Measurements from ENCODE around the gene CHST8. TPM values are rescaled to one million over a fixed set of nuclear protein-coding genes. Genes with fewer than 3 reads are reported as not detected.

CHST8 gene
- total RNA-seq, 4 donors from 2014 or later, result 0.39 to 4.4 (median 0.96) TPM

GRCh38 chr19:33800012-33800680, 178.4 kb downstream of the CHST8 start:
- H3K9me3 ChIP-seq, result no peaks in the 10 kb centered on the region
- no peak overlapping the region for H3K4me3 ChIP-seq
- H3K27me3 ChIP-seq, result no peaks in the 10 kb centered on the region
- peaks cover 0 to 31% (median 5%) of the 10 kb centered on the region in 4 donors for H3K4me1 ChIP-seq
- TF ChIP-seq POLR2A (IDR thresholded peaks at IDR 0.05) (no peak), EP300 (IDR thresholded peaks at IDR 0.05) (no peak), CTCF (IDR thresholded peaks at IDR 0.05) (no peak)
- peaks cover 0 to 42% (median 0%) of the 10 kb centered on the region in 3 donors for H3K36me3 ChIP-seq
- WGBS, 2 donors, result 93 to 94% methylated on average over 16 of the region's 16 CpGs
- no peak overlapping the region for H3K27ac ChIP-seq
- DNase-seq (ENCODE audit: low spot score in 2 of 2), result no peak

GRCh38 chr19:33801411-33801810, 179.7 kb downstream of the CHST8 start:
- Histone ChIP-seq H3K27me3 (no peaks in the 10 kb centered on the region), H3K4me3 (no peak overlapping the region), H3K4me1 (peaks cover 0 to 30% (median 5%) of the 10 kb centered on the region in 4 donors), H3K36me3 (peaks cover 0 to 55% (median 0%) of the 10 kb centered on the region in 3 donors), H3K27ac (no peak overlapping the region), H3K9me3 (no peaks in the 10 kb centered on the region)
- WGBS, 2 donors, result 91% methylated on average over 5 of the region's 5 CpGs; no CpG with 5 or more reads in 1 of the 2 donors
- TF ChIP-seq CTCF (IDR thresholded peaks at IDR 0.05) (no peak), POLR2A (IDR thresholded peaks at IDR 0.05) (no peak), EP300 (IDR thresholded peaks at IDR 0.05) (no peak)
- no peak for DNase-seq (ENCODE audit: low spot score in 2 of 2)

- H3K4me1 ChIP-seq, result peaks cover 0 to 29% (median 5%) of the 10 kb centered on the region in 4 donors
Measured at GRCh38 chr19:33802001-33802400, 180.2 kb downstream of the CHST8 start.

GRCh38 chr19:33802801-33803200, 181.0 kb downstream of the CHST8 start:
- H3K27me3 ChIP-seq, result no peaks in the 10 kb centered on the region
- no peak for DNase-seq (ENCODE audit: low spot score in 2 of 2)
- WGBS, 2 donors, result 70 to 92% methylated on average over 1 of the region's 1 CpG
- H3K36me3 ChIP-seq, result peaks cover 0 to 66% (median 0%) of the 10 kb centered on the region in 3 donors
- no peak overlapping the region for H3K27ac ChIP-seq
- peaks cover 0 to 21% (median 5%) of the 10 kb centered on the region in 4 donors for H3K4me1 ChIP-seq
- H3K9me3 ChIP-seq, result no peaks in the 10 kb centered on the region
- H3K4me3 ChIP-seq, result no peak overlapping the region
- no peak for TF ChIP-seq POLR2A (IDR thresholded peaks at IDR 0.05)
- no peak for TF ChIP-seq CTCF (IDR thresholded peaks at IDR 0.05)

More at GRCh38 chr19:33802001-33802400, 180.2 kb downstream of the CHST8 start:
- peaks cover 0 to 60% (median 0%) of the 10 kb centered on the region in 3 donors for H3K36me3 ChIP-seq
- no peak overlapping the region for H3K27ac ChIP-seq
- no peak overlapping the region for H3K4me3 ChIP-seq
- TF ChIP-seq POLR2A (IDR thresholded peaks at IDR 0.05) (no peak), CTCF (IDR thresholded peaks at IDR 0.05) (no peak), EP300 (IDR thresholded peaks at IDR 0.05) (no peak)
- no peaks in the 10 kb centered on the region for H3K27me3 ChIP-seq
- 78 to 79% methylated on average over 9 to 10 of the region's 10 CpGs for WGBS, 2 donors
- DNase-seq (ENCODE audit: low spot score in 2 of 2), result no peak
- H3K9me3 ChIP-seq, result no peaks in the 10 kb centered on the region

GRCh38 chr19:33803383-33803782, 181.6 kb downstream of the CHST8 start:
- DNase-seq (ENCODE audit: low spot score in 2 of 2), result no peak
- no peaks in the 10 kb centered on the region for H3K9me3 ChIP-seq
- no peak overlapping the region for H3K27ac ChIP-seq
- TF ChIP-seq CTCF (IDR thresholded peaks at IDR 0.05), result no peak
- no peak for TF ChIP-seq POLR2A (IDR thresholded peaks at IDR 0.05)
- no peak for TF ChIP-seq EP300 (IDR thresholded peaks at IDR 0.05)
- no peaks in the 10 kb centered on the region for H3K27me3 ChIP-seq
- peaks cover 0 to 15% (median 3%) of the 10 kb centered on the region in 4 donors for H3K4me1 ChIP-seq
- 80 to 85% methylated on average over 7 to 9 of the region's 9 CpGs for WGBS, 2 donors
- H3K36me3 ChIP-seq, result peaks cover 0 to 72% (median 0%) of the 10 kb centered on the region in 3 donors
- H3K4me3 ChIP-seq, result no peak overlapping the region
